CD14-positive monocyte (primary cell): ENCODE data around the gene AXIN1. TPM values are rescaled to one million over a fixed set of nuclear protein-coding genes. Genes with fewer than 3 reads are reported as not detected.

Source experiments
- DNase-seq, 3 donors: peaks; one replicate each; pipeline ENCODE4 v3.0.0-alpha.2; 2011 to 2022
- H2AFZ ChIP-seq: 2 replicates; pipeline ENCODE4 v1.6.0; 2012; ENCODE audit warnings: mild to moderate bottlenecking, low read depth, low read length, inconsistent platforms; ENCODE audit not compliant: insufficient read depth, poor library complexity, severe bottlenecking
- H3K27ac ChIP-seq, 2 donors: 1 replicate in 1 of 2; 2 replicates in 1 of 2; pipeline ENCODE4 v1.5.1; 2012 to 2013; ENCODE audit warnings: low read length in 2 of 2, control low read depth in 1 of 2, inconsistent platforms in 1 of 2, low read depth in 1 of 2, mild to moderate bottlenecking in 1 of 2
- H3K27me3 ChIP-seq, 2 donors: one replicate each; pipeline versions ENCODE4 v1.6.0 to v1.6.1; 2011 to 2013; ENCODE audit warnings: low read length in 2 of 2; ENCODE audit not compliant: control insufficient read depth in 2 of 2, insufficient read depth in 2 of 2
- H3K36me3 ChIP-seq, 2 donors: replicated peaks in 1 of 2; 1 replicate in 1 of 2; 2 replicates in 1 of 2; pipeline versions ENCODE4 v1.5.1 to v1.6.1; 2012 to 2013; ENCODE audit warnings: low read length in 2 of 2, control low read depth in 1 of 2, inconsistent platforms in 1 of 2, mild to moderate bottlenecking in 1 of 2; ENCODE audit not compliant: insufficient read depth in 2 of 2, control insufficient read depth in 1 of 2
- H3K4me1 ChIP-seq, 2 donors: 1 replicate in 1 of 2; 2 replicates in 1 of 2; pipeline versions ENCODE4 v1.5.1 to v1.6.1; 2012 to 2013; ENCODE audit warnings: low read length in 2 of 2, control low read depth in 1 of 2, inconsistent platforms in 1 of 2, mild to moderate bottlenecking in 1 of 2, moderate library complexity in 1 of 2; ENCODE audit not compliant: insufficient read depth in 2 of 2, control insufficient read depth in 1 of 2
- H3K4me2 ChIP-seq: replicated peaks from 2 replicates; pipeline ENCODE3; 2012; ENCODE audit warnings: low read length, moderate library complexity, mild to moderate bottlenecking; ENCODE audit not compliant: poor library complexity, severe bottlenecking; ENCODE audit errors: extremely low read depth
- H3K4me3 ChIP-seq, 3 experiments: fragments of 200-600 bp in 1 of 3; sonication (generic) in 1 of 3; replicated peaks in 1 of 3; 1 replicate in 2 of 3; 2 replicates in 1 of 3; pipeline ENCODE4 v1.5.1; 2011 to 2013; ENCODE audit warnings: low read length in 3 of 3, mild to moderate bottlenecking in 3 of 3, control low read depth in 2 of 3, low read depth in 2 of 3, inconsistent platforms in 1 of 3, moderate library complexity in 1 of 3
- H3K79me2 ChIP-seq: 2 replicates; pipeline ENCODE4 v1.6.0; 2012; ENCODE audit warnings: mild to moderate bottlenecking, control low read depth, inconsistent platforms, low read length, moderate library complexity; ENCODE audit not compliant: insufficient read depth
- H3K9ac ChIP-seq: 2 replicates; pipeline ENCODE4 v1.6.0; 2017; ENCODE audit warnings: low read length, mild to moderate bottlenecking; ENCODE audit not compliant: insufficient read depth, poor library complexity, severe bottlenecking
- H3K9me3 ChIP-seq, 2 donors: replicated peaks in 1 of 2; 1 replicate in 1 of 2; 2 replicates in 1 of 2; pipeline versions ENCODE4 v1.5.1 to v1.6.1; 2012 to 2013; ENCODE audit warnings: low read length in 2 of 2, control low read depth in 1 of 2; ENCODE audit not compliant: control insufficient read depth in 1 of 2, insufficient read depth in 1 of 2
- H4K20me1 ChIP-seq: 2 replicates; pipeline ENCODE4 v1.6.0; 2012; ENCODE audit warnings: mild to moderate bottlenecking, low read length, control low read depth, moderate library complexity; ENCODE audit not compliant: insufficient read depth
- H3K27ac Mint-ChIP-seq, 7 donors: one replicate each; pipeline ENCODE4 v1.8.0; 2020; ENCODE audit warnings: mild to moderate bottlenecking in 7 of 7, mixed read lengths in 7 of 7, moderate library complexity in 6 of 7, inconsistent platforms in 2 of 7
- H3K27me3 Mint-ChIP-seq, 3 donors: one replicate each; pipeline ENCODE4 v1.8.0; 2021 to 2022; ENCODE audit warnings: low read depth in 3 of 3, mild to moderate bottlenecking in 3 of 3, mixed read lengths in 3 of 3, moderate library complexity in 3 of 3, inconsistent platforms in 1 of 3
- H3K36me3 Mint-ChIP-seq, 2 donors: one replicate each; pipeline ENCODE4 v1.8.0; 2020; ENCODE audit warnings: mixed read lengths in 2 of 2, inconsistent platforms in 1 of 2, mild to moderate bottlenecking in 1 of 2
- H3K4me1 Mint-ChIP-seq: one replicate; pipeline ENCODE4 v1.8.0; 2020; ENCODE audit warnings: mild to moderate bottlenecking, mixed read lengths
- H3K4me3 Mint-ChIP-seq, 2 donors: one replicate each; pipeline ENCODE4 v1.8.0; 2020; ENCODE audit warnings: mild to moderate bottlenecking in 2 of 2, mixed read lengths in 2 of 2, moderate library complexity in 1 of 2
- H3K9me3 Mint-ChIP-seq, 7 donors: one replicate each; pipeline ENCODE4 v1.8.0; 2020 to 2022; ENCODE audit warnings: mixed read lengths in 7 of 7, mild to moderate bottlenecking in 6 of 7, moderate library complexity in 6 of 7, inconsistent platforms in 2 of 7
- CTCF ChIP-seq: fragments of 200-600 bp; IDR thresholded peaks from one replicate; pipeline ENCODE4 v1.8.0; 2022; ENCODE audit warnings: antibody characterized with exemption, mild to moderate bottlenecking
- WGBS: methylation state at CpG from one replicate; pipeline ENCODE4 v1.1.5; 2013; ENCODE audit warnings: missing lambda C conversion rate; ENCODE audit not compliant: insufficient coverage; 5-methylcytosine and 5-hydroxymethylcytosine counted together
- intact Hi-C, 2 donors: fragments of 100-400 bp; cut with micrococcal nuclease; formaldehyde crosslinking; loops; one replicate each; pipeline versions ENCODE4 v1.15.0 to v1.15.1; 2023
- polyA plus RNA-seq, 3 donors: library from polyadenylated mRNA; depleted of rRNA in 1 of 3; unstranded in 2 of 3; stranded (reverse) in 1 of 3; fragments of 300-500 nt in 2 of 3; fragments of >200 nt in 1 of 3; fragmentation: Illumina TruSeq in 2 of 3; gene quantifications; 1 replicate in 2 of 3; 2 replicates in 1 of 3; pipeline ENCODE4 v1.2.3, GENCODE V29; 2012 to 2021

The AXIN1 gene
- polyA plus RNA-seq, 3 donors: 0.30 to 20.9 (median 0.74) TPM

GRCh38 chr16:296276-296675 is 56.2 kb downstream of the AXIN1 start:
- Mint-ChIP-seq H3K4me1 (no peaks in the 10 kb centered on the region), H3K4me3 (no peak overlapping the region), H3K27ac (no peak overlapping the region), H3K36me3 (peaks cover 32 to 80% of the 10 kb centered on the region in 2 donors), H3K27me3 (no peaks in the 10 kb centered on the region), H3K9me3 (no peaks in the 10 kb centered on the region)
- no peak for TF ChIP-seq CTCF
- H3K36me3 ChIP-seq: peaks cover 56 to 81% of the 10 kb centered on the region in 2 donors
- H3K4me3 ChIP-seq: no peak overlapping the region
- no peak overlapping the region for H3K4me2 ChIP-seq
- no peak for DNase-seq
- no peaks in the 10 kb centered on the region for H3K4me1 ChIP-seq
- no peaks in the 10 kb centered on the region for H3K27me3 ChIP-seq
- 90% methylated on average over 7 of the region's 14 CpGs for WGBS
- no peak overlapping the region for H3K27ac ChIP-seq
- H3K9ac ChIP-seq: no peak overlapping the region
- no peaks in the 10 kb centered on the region for H4K20me1 ChIP-seq
- H2AFZ ChIP-seq: no peak overlapping the region
- no peaks in the 10 kb centered on the region for H3K79me2 ChIP-seq
- no peaks in the 10 kb centered on the region for H3K9me3 ChIP-seq
- intact Hi-C loops: no loop called here

- no peak overlapping the region for H3K4me2 ChIP-seq
- intact Hi-C loops: no loop called here
- H3K4me3 Mint-ChIP-seq: no peak overlapping the region
- DNase-seq: no peak
- no peak for TF ChIP-seq CTCF
- H3K27ac Mint-ChIP-seq: no peak overlapping the region
- H3K9ac ChIP-seq: no peak overlapping the region
- H3K9me3 Mint-ChIP-seq: peaks cover 0 to under 1% (median 0%) of the 10 kb centered on the region in 7 donors
- 96% methylated on average over 18 of the region's 32 CpGs for WGBS
- H3K27ac ChIP-seq: no peak overlapping the region
- H3K4me1 Mint-ChIP-seq: no peaks in the 10 kb centered on the region
- no peaks in the 10 kb centered on the region for H3K9me3 ChIP-seq
- no peaks in the 10 kb centered on the region for H3K79me2 ChIP-seq
- H3K27me3 ChIP-seq: no peaks in the 10 kb centered on the region
- H4K20me1 ChIP-seq: no peaks in the 10 kb centered on the region
- no peaks in the 10 kb centered on the region for H3K27me3 Mint-ChIP-seq
- H2AFZ ChIP-seq: no peak overlapping the region
- peaks cover 40 to 83% of the 10 kb centered on the region in 2 donors for H3K36me3 Mint-ChIP-seq
- no peaks in the 10 kb centered on the region for H3K4me1 ChIP-seq
- no peak overlapping the region for H3K4me3 ChIP-seq
- peaks cover 79 to 93% of the 10 kb centered on the region in 2 donors for H3K36me3 ChIP-seq
Observed at GRCh38 chr16:293043-293775, 59.3 kb downstream of the AXIN1 start.
